ENCODE measurements around the gene ALCAM. TPM values are rescaled to one million over a fixed set of nuclear protein-coding genes. Genes with fewer than 3 reads are reported as not detected.

The ALCAM gene
- total RNA-seq, 4 donors from 2014 or later: 16.8 to 62.0 (median 27.5) TPM

DNA sequence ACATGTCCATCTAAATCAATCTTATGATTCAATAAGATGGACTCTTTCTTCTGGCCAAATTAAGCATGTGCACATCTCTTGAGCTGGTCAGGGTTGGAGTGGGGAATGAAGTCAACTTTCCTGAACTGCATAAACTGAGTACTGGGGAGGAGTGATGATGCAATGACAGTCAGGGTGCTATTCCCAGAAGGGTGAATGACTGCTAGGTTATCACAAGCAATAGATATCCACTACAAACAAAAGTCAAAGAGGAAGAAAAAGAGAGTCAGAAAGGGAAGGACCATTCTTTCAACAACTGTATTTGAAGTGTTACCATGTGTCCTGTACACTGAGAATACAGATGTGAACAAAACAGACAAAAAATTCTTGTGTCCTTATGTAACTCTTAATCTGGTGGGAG is 70.0 kb downstream of the ALCAM start:
- Histone ChIP-seq H3K36me3 (no peaks in the 10 kb centered on the region), H3K27ac (no peak overlapping the region), H3K4me1 (no peaks in the 10 kb centered on the region), H3K9me3 (no peaks in the 10 kb centered on the region), H3K27me3 (no peaks in the 10 kb centered on the region), H3K4me3 (no peak overlapping the region)
- TF ChIP-seq, protein P1, sequence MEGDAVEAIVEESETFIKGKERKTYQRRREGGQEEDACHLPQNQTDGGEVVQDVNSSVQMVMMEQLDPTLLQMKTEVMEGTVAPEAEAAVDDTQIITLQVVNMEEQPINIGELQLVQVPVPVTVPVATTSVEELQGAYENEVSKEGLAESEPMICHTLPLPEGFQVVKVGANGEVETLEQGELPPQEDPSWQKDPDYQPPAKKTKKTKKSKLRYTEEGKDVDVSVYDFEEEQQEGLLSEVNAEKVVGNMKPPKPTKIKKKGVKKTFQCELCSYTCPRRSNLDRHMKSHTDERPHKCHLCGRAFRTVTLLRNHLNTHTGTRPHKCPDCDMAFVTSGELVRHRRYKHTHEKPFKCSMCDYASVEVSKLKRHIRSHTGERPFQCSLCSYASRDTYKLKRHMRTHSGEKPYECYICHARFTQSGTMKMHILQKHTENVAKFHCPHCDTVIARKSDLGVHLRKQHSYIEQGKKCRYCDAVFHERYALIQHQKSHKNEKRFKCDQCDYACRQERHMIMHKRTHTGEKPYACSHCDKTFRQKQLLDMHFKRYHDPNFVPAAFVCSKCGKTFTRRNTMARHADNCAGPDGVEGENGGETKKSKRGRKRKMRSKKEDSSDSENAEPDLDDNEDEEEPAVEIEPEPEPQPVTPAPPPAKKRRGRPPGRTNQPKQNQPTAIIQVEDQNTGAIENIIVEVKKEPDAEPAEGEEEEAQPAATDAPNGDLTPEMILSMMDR (IDR thresholded peaks at IDR 0.05): no peak
- no peak for TF ChIP-seq EP300 (IDR thresholded peaks at IDR 0.05)
- TF ChIP-seq POLR2A (IDR thresholded peaks at IDR 0.05): no peak
- TF ChIP-seq POLR2AphosphoS5 (IDR thresholded peaks at IDR 0.05): no peak
- no peak for ATAC-seq

DNA sequence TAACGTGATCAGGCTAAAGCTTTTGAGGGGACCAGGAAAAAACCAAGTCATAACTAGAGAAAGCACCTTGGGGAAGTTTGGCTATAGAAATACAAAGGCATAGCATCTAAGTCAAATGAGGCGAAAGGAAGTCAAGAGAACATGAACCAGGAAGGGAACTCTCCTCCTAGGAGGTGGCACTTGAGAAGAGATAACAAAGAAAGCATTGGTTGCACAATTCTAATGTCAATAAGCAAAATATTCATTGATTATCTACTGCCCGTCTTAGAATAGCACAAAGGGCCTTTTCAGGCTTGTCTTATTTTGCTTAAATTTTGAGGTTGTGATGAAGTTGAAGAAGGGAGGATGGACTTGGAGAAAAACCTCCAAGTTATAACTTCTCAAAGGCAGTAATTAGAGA is 73.4 kb downstream of the ALCAM start:
- ATAC-seq: no peak
- no peaks in the 10 kb centered on the region for H3K27me3 ChIP-seq

DNA sequence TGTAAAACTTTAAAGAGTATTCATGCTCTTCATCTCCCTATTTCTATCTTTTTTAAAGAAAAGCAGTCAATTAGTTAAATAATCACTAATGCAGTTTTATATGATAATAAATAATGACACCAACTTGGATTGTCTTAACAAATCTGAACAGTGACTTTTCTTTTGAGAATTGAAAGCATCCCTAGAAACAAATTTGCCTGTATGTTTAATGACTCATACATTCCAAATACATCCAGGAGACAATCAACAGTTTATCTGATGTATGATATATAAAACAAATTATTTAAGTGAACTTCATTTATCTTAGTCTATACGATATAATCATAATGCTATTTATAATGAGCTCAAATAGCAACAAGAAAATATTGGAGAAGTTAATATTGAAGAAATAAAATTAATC is 78.0 kb downstream of the ALCAM start:
- H3K4me3 ChIP-seq: no peak overlapping the region
- H3K36me3 ChIP-seq: no peaks in the 10 kb centered on the region
- TF ChIP-seq POLR2A (IDR thresholded peaks at IDR 0.05): no peak
- TF ChIP-seq, protein P1 (IDR thresholded peaks at IDR 0.05): no peak
- TF ChIP-seq EP300 (IDR thresholded peaks at IDR 0.05): no peak
- no peak for TF ChIP-seq POLR2AphosphoS5 (IDR thresholded peaks at IDR 0.05)
- no peaks in the 10 kb centered on the region for H3K9me3 ChIP-seq
- no peak for ATAC-seq
- no peaks in the 10 kb centered on the region for H3K4me1 ChIP-seq
- WGBS, 2 donors (ENCODE audit: low coverage in 1 of 2): 76 to 80% methylated on average over 1 of the region's 1 CpG
- H3K27me3 ChIP-seq: no peaks in the 10 kb centered on the region
- H3K27ac ChIP-seq: no peak overlapping the region

More for the DNA sequence above, 73.4 kb downstream of the ALCAM start:
- H3K27ac ChIP-seq: no peak overlapping the region
- no peaks in the 10 kb centered on the region for H3K4me1 ChIP-seq
- TF ChIP-seq, protein P1 (IDR thresholded peaks at IDR 0.05): no peak
- TF ChIP-seq POLR2A (IDR thresholded peaks at IDR 0.05) (no peak), POLR2AphosphoS5 (IDR thresholded peaks at IDR 0.05) (no peak), EP300 (IDR thresholded peaks at IDR 0.05) (no peak)
- H3K9me3 ChIP-seq: no peaks in the 10 kb centered on the region
- H3K36me3 ChIP-seq: no peaks in the 10 kb centered on the region
- 83 to 93% methylated on average over 2 to 3 of the region's 3 CpGs for WGBS, 2 donors (ENCODE audit: low coverage in 1 of 2)
- no peak overlapping the region for H3K4me3 ChIP-seq

DNA sequence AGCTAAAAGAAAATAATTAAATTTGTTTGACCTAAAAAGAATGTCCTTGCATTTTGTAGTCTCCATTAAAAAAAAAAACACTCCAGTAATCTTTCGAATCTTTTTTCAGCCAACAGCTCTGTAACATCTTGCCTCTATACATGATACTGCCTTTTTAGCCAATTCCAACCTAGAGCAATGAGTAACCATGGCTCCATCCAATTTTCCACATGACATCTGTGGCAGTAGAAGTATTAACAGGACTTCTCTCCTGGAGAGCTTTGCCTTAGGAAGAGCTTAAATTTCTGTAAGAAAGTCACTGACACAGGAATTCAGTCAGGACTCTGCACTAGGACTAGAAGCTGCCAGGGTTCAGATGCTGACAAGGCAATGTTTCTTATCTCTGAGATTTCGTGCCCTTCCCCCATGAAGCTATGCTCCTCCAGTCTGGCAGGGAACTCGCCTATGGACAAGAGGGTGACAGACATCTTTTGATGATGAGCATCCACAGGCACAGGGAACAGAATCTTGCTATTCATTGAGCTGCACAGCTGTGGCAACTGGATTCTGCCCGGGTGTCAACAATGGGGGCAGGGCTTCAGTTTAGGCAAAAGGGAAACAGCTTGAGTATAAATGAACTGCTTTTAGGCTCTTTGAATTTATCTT is 81.8 kb downstream of the ALCAM start:
- no peak for ATAC-seq
- Histone ChIP-seq H3K36me3 (no peaks in the 10 kb centered on the region), H3K27ac (no peak overlapping the region), H3K9me3 (no peaks in the 10 kb centered on the region), H3K27me3 (no peaks in the 10 kb centered on the region), H3K4me1 (no peaks in the 10 kb centered on the region), H3K4me3 (no peak overlapping the region)
- WGBS, 2 donors (ENCODE audit: low coverage in 1 of 2): 43 to 67% methylated on average over 1 to 3 of the region's 4 CpGs
- TF ChIP-seq POLR2A (IDR thresholded peaks at IDR 0.05) (no peak), POLR2AphosphoS5 (IDR thresholded peaks at IDR 0.05) (no peak), EP300 (IDR thresholded peaks at IDR 0.05) (no peak)
- TF ChIP-seq, protein P1 (IDR thresholded peaks at IDR 0.05): no peak

DNA sequence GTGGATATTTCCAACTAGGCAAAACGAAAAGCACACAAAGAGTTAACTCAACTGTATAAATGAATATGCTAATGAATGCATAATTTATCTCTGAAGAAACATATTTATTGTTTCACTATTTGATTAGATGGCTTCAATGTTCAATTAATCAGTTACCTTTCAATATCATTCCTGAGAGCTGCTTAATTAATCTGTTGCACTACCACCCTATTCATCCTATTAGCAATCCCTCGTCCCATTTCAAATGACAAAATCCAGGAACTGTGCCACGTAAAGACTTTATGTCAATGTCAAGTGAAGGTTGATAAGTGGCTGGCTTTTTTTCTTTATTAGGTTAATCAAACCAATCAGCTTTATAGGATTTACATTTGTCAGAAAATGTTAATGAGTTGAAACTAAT is 82.7 kb downstream of the ALCAM start:
- Histone ChIP-seq H3K36me3 (no peaks in the 10 kb centered on the region), H3K4me3 (no peak overlapping the region), H3K27me3 (no peaks in the 10 kb centered on the region), H3K27ac (no peak overlapping the region), H3K9me3 (no peaks in the 10 kb centered on the region), H3K4me1 (no peaks in the 10 kb centered on the region)
- WGBS, 2 donors (ENCODE audit: low coverage in 1 of 2): 75 to 89% methylated on average over 3 of the region's 3 CpGs
- no peak for ATAC-seq
- TF ChIP-seq POLR2A (IDR thresholded peaks at IDR 0.05): no peak
- TF ChIP-seq, protein P1 (IDR thresholded peaks at IDR 0.05): no peak
- TF ChIP-seq EP300 (IDR thresholded peaks at IDR 0.05): no peak
- TF ChIP-seq POLR2AphosphoS5 (IDR thresholded peaks at IDR 0.05): no peak
